Mesothelial cell of epicardium (in vitro differentiated cells): ENCODE results near the gene PLA2G4D. TPM values are rescaled to one million over a fixed set of nuclear protein-coding genes. Genes with fewer than 3 reads are reported as not detected.

ENCODE experiments used
- DNase-seq, 2 experiments: peaks; one replicate each; pipeline ENCODE4 v3.0.0; 2021; ENCODE audit warnings: low spot score in 2 of 2; ENCODE audit not compliant: unreplicated experiment in 2 of 2
- H3K27ac Mint-ChIP-seq: 2 replicates; pipeline ENCODE4 v1.8.0; 2021; ENCODE audit warnings: mixed read lengths
- H3K27me3 Mint-ChIP-seq: 2 replicates; pipeline ENCODE4 v1.8.0; 2021; ENCODE audit warnings: low read depth, mixed read lengths
- H3K36me3 Mint-ChIP-seq: 2 replicates; pipeline ENCODE4 v1.8.0; 2021; ENCODE audit warnings: mixed read lengths
- H3K4me1 Mint-ChIP-seq: 2 replicates; pipeline ENCODE4 v1.8.0; 2021; ENCODE audit warnings: mixed read lengths
- H3K4me3 Mint-ChIP-seq: 2 replicates; pipeline ENCODE4 v1.8.0; 2021; ENCODE audit warnings: mild to moderate bottlenecking, moderate library complexity, mixed read lengths
- H3K9me3 Mint-ChIP-seq: 2 replicates; pipeline ENCODE4 v1.8.0; 2021; ENCODE audit warnings: mixed read lengths
- CTCF ChIP-seq: fragments of 200-600 bp; sonication (generic); IDR thresholded peaks from one replicate; pipeline ENCODE4 v1.5.0; 2021; ENCODE audit warnings: antibody characterized with exemption; ENCODE audit not compliant: unreplicated experiment
- total RNA-seq: library from RNA; stranded (reverse); gene quantifications from 3 replicates; pipeline ENCODE4 v1.2.1, GENCODE V29; 2021

The PLA2G4D gene
- total RNA-seq, 1 donor from 2014 or later = not detected

DNA sequence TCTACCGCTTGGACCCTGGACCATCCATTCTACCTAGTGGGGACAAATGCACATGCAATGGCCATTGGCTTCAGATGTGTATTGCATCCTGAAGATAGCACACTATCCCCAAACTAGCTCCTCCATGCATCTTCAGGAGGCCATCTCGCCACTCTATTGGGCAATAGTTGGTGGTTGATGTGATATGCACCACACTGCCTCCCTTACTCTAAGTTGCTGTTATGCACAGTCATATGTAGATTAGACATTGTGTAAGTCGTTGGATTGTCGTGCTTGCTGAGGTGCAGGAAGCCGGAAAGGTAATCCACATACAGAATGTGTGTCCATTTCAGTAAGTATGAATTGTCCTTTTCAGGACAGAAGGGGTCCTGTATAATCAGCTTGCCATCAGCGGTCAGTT is 26.7 kb upstream of the PLA2G4D start:
- H3K4me3 Mint-ChIP-seq = no peak overlapping the region
- no peak overlapping the region for H3K27ac Mint-ChIP-seq
- no peak for TF ChIP-seq CTCF
- H3K36me3 Mint-ChIP-seq = no peaks in the 10 kb centered on the region
- peaks cover 16% of the 10 kb centered on the region for H3K4me1 Mint-ChIP-seq
- H3K27me3 Mint-ChIP-seq = peaks cover 38% of the 10 kb centered on the region
- no peak for DNase-seq
- peaks cover 4% of the 10 kb centered on the region for H3K9me3 Mint-ChIP-seq

GRCh38 chr15:42120285-42120684 is 25.9 kb upstream of the PLA2G4D start:
- H3K27ac Mint-ChIP-seq = no peak overlapping the region
- H3K27me3 Mint-ChIP-seq = peaks cover 35% of the 10 kb centered on the region
- H3K4me3 Mint-ChIP-seq = no peak overlapping the region
- TF ChIP-seq CTCF = no peak
- DNase-seq = no peak
- peaks cover 8% of the 10 kb centered on the region for H3K9me3 Mint-ChIP-seq
- peaks cover 16% of the 10 kb centered on the region for H3K4me1 Mint-ChIP-seq
- no peaks in the 10 kb centered on the region for H3K36me3 Mint-ChIP-seq

- Mint-ChIP-seq H3K27me3 (peaks cover 28% of the 10 kb centered on the region), H3K36me3 (no peaks in the 10 kb centered on the region), H3K4me3 (no peak overlapping the region), H3K4me1 (peaks cover 16% of the 10 kb centered on the region), H3K27ac (no peak overlapping the region), H3K9me3 (peaks cover 8% of the 10 kb centered on the region)
- no peak for DNase-seq
- TF ChIP-seq CTCF = no peak
These were observed 25.0 kb upstream of the PLA2G4D start for GRCh38 chr15:42119446-42119760.

DNA sequence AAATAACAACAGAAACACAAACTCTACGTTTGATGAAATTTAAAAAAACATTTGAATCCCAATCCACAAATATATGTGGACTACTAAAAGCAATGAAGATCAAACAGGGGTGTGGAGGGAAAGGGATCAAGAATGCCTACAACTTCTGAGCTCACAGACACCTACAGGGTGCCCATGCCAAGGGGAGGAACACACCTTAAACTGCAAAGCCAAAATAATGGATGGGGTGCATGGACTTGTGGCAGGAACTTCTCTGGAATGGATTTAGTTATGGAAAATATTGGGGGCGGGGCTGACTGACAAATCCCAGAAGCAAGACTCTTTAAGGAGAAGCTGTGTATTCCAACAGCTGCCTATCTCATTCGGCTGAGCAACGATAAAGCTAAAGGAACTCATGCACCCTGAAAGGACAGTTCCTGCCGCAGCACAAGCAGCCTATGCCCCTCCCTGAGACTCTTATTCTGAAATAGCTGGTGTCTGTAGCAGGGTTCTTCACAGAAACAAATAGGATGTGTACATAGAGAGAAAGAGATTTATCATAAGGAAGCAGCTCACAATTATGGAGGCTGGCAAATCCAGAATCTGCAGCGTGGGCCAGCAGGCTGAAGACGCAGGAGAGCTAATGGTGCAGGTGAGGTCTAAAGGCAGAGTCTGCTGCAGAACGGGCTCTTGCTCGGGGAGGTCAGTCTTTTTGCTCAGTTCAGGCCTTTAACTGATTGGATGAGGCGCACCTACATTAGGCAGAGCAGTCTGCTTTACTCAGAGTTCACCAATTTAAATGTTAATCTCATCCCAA is 24.5 kb upstream of the PLA2G4D start:
- Mint-ChIP-seq H3K27me3 (peaks cover 22% of the 10 kb centered on the region), H3K27ac (no peak overlapping the region), H3K36me3 (no peaks in the 10 kb centered on the region), H3K4me3 (peak overlapping the region; percentile 36), H3K9me3 (peaks cover 8% of the 10 kb centered on the region), H3K4me1 (peaks cover 16% of the 10 kb centered on the region)
- no peak for DNase-seq
- TF ChIP-seq CTCF = no peak

- no peaks in the 10 kb centered on the region for H3K36me3 Mint-ChIP-seq
- no peak for TF ChIP-seq CTCF
- H3K9me3 Mint-ChIP-seq = peaks cover 24% of the 10 kb centered on the region
- H3K4me3 Mint-ChIP-seq = no peak overlapping the region
- no peaks in the 10 kb centered on the region for H3K4me1 Mint-ChIP-seq
- peaks cover 21% of the 10 kb centered on the region for H3K27me3 Mint-ChIP-seq
- H3K27ac Mint-ChIP-seq = no peak overlapping the region
- no peak for DNase-seq
These were observed 17.6 kb upstream of the PLA2G4D start for GRCh38 chr15:42111924-42112323.
